Upper lobe of left lung (tissue), 4 donors: ENCODE data around the gene HAAO.

Source experiments
- EP300 ChIP-seq, 4 donors: sonication (generic); formaldehyde crosslinking; IDR thresholded peaks; one replicate each; pipeline ENCODE4 v1.5.1; 2017; ENCODE audit warnings: antibody characterized with exemption in 4 of 4, control low read depth in 2 of 4
- POLR2A ChIP-seq, 4 donors: fragments of 450-650 bp; IDR thresholded peaks; one replicate each; pipeline ENCODE4 v1.5.1; 2016 to 2017; ENCODE audit warnings: antibody characterized with exemption in 4 of 4, mild to moderate bottlenecking in 2 of 4
- POLR2AphosphoS5 ChIP-seq, 2 donors: sonication (generic); formaldehyde crosslinking; IDR thresholded peaks; one replicate each; pipeline ENCODE4 v1.5.1; 2017; ENCODE audit warnings: antibody characterized with exemption in 2 of 2
- TF ChIP-seq, protein P1 (sequence below), 6 experiments: fragments of 450-650 bp in 4 of 6; fragments of 200-600 bp in 2 of 6; sonication (generic) in 2 of 6; IDR thresholded peaks; one replicate each; pipeline ENCODE4 v1.5.1; 2016 to 2019; ENCODE audit warnings: antibody characterized with exemption in 6 of 6

- TF ChIP-seq POLR2A (IDR thresholded peaks at IDR 0.05) (no peak), POLR2AphosphoS5 (IDR thresholded peaks at IDR 0.05) (no peak), EP300 (IDR thresholded peaks at IDR 0.05) (no peak)
- TF ChIP-seq, protein P1, sequence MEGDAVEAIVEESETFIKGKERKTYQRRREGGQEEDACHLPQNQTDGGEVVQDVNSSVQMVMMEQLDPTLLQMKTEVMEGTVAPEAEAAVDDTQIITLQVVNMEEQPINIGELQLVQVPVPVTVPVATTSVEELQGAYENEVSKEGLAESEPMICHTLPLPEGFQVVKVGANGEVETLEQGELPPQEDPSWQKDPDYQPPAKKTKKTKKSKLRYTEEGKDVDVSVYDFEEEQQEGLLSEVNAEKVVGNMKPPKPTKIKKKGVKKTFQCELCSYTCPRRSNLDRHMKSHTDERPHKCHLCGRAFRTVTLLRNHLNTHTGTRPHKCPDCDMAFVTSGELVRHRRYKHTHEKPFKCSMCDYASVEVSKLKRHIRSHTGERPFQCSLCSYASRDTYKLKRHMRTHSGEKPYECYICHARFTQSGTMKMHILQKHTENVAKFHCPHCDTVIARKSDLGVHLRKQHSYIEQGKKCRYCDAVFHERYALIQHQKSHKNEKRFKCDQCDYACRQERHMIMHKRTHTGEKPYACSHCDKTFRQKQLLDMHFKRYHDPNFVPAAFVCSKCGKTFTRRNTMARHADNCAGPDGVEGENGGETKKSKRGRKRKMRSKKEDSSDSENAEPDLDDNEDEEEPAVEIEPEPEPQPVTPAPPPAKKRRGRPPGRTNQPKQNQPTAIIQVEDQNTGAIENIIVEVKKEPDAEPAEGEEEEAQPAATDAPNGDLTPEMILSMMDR (IDR thresholded peaks at IDR 0.05): no peak
Observed at GRCh38 chr2:42813763-42814162, 21.4 kb upstream of the HAAO start.
